Smooth muscle cell (in vitro differentiated cells): ENCODE measurements around the gene SIGLEC1. TPM values are rescaled to one million over a fixed set of nuclear protein-coding genes. Genes with fewer than 3 reads are reported as not detected.

Source experiments
- DNase-seq: peaks from one replicate; lab custom pipeline; 2025; ENCODE audit not compliant: unreplicated experiment; lab: John Stamatoyannopoulos, UW
- H2AFZ ChIP-seq: fragments of 200-600 bp; sonication (generic); 2 replicates; pipeline ENCODE4 v1.6.0; 2016; ENCODE audit warnings: antibody characterized with exemption, low read depth, mild to moderate bottlenecking
- H3F3A ChIP-seq: fragments of 200-600 bp; sonication (generic); 2 replicates; pipeline ENCODE4 v1.6.0; 2017; ENCODE audit warnings: antibody characterized with exemption, low read depth
- H3K27ac ChIP-seq: fragments of 200-600 bp; sonication (generic); 2 replicates; pipeline ENCODE4 v1.5.1; 2016; ENCODE audit warnings: low read depth, mild to moderate bottlenecking
- H3K27me3 ChIP-seq: fragments of 200-600 bp; sonication (generic); 2 replicates; pipeline ENCODE4 v1.6.1; 2016; ENCODE audit warnings: low read depth, mild to moderate bottlenecking
- H3K36me3 ChIP-seq: fragments of 200-600 bp; sonication (generic); 2 replicates; pipeline ENCODE4 v1.5.1; 2016; ENCODE audit warnings: low read depth
- H3K4me1 ChIP-seq: fragments of 200-600 bp; sonication (generic); 2 replicates; pipeline ENCODE4 v1.5.1; 2016; ENCODE audit warnings: low read depth
- H3K4me2 ChIP-seq: fragments of 200-600 bp; sonication (generic); 2 replicates; pipeline ENCODE4 v1.6.0; 2016; ENCODE audit warnings: mild to moderate bottlenecking
- H3K4me3 ChIP-seq: fragments of 200-600 bp; sonication (generic); 2 replicates; pipeline ENCODE4 v1.5.1; 2016; ENCODE audit warnings: mild to moderate bottlenecking
- H3K79me2 ChIP-seq: fragments of 200-600 bp; sonication (generic); 2 replicates; pipeline ENCODE4 v1.6.0; 2016; ENCODE audit warnings: low read depth, mild to moderate bottlenecking
- H3K9ac ChIP-seq: fragments of 200-600 bp; sonication (generic); 2 replicates; pipeline ENCODE4 v1.6.0; 2016; ENCODE audit warnings: low read depth
- H3K9me3 ChIP-seq: fragments of 200-600 bp; sonication (generic); replicated peaks from 2 replicates; pipeline ENCODE4 v1.5.1; 2016; ENCODE audit warnings: low read depth
- H4K20me1 ChIP-seq: fragments of 200-600 bp; sonication (generic); 2 replicates; pipeline ENCODE4 v1.6.0; 2016; ENCODE audit warnings: low read depth
- CTCF ChIP-seq: fragments of 200-600 bp; sonication (generic); IDR thresholded peaks from 2 replicates; pipeline ENCODE4 v1.5.1; 2017; ENCODE audit warnings: borderline replicate concordance, mild to moderate bottlenecking, antibody characterized with exemption; ENCODE audit not compliant: insufficient read depth, poor library complexity, severe bottlenecking
- WGBS: methylation state at CpG from one replicate; pipeline ENCODE4 v1.1.7; 2016; ENCODE audit warnings: low lambda C conversion rate; 5-methylcytosine and 5-hydroxymethylcytosine counted together
- polyA plus RNA-seq: library from polyadenylated mRNA; unstranded; fragments of >200 nt; fragmentation: Nextera tagmentation; extraction: Ambion mirVana; gene quantifications from 2 replicates; pipeline ENCODE4 v1.2.1, GENCODE V29; 2016
- total RNA-seq: library from RNA; depleted of rRNA; stranded (reverse); fragments of >200 nt; gene quantifications from 2 replicates; pipeline ENCODE4 v1.2.3, GENCODE V29; 2014

SIGLEC1 gene
- total and polyA plus RNA-seq, 2 experiments from 2014 or later = not detected

GRCh38 chr20:3692706-3693294, 19.6 kb downstream of the SIGLEC1 start:
- H3K27me3 ChIP-seq = no peaks in the 10 kb centered on the region
- no peaks in the 10 kb centered on the region for H3K36me3 ChIP-seq
- H3F3A ChIP-seq = no peaks in the 10 kb centered on the region
- no peaks in the 10 kb centered on the region for H3K4me1 ChIP-seq
- no peak overlapping the region for H3K4me3 ChIP-seq
- 92% methylated on average over 17 of the region's 23 CpGs for WGBS
- H3K79me2 ChIP-seq = no peaks in the 10 kb centered on the region
- no peaks in the 10 kb centered on the region for H4K20me1 ChIP-seq
- H3K27ac ChIP-seq = no peak overlapping the region
- H2AFZ ChIP-seq = no peak overlapping the region
- no peak overlapping the region for H3K4me2 ChIP-seq
- no peak for TF ChIP-seq CTCF
- H3K9ac ChIP-seq = no peak overlapping the region
- no peak for DNase-seq
- no peaks in the 10 kb centered on the region for H3K9me3 ChIP-seq

- H2AFZ ChIP-seq = no peak overlapping the region
These were observed 20.5 kb downstream of the SIGLEC1 start for GRCh38 chr20:3691897-3692296.

GRCh38 chr20:3691306-3691705, 21.1 kb downstream of the SIGLEC1 start:
- WGBS = 89% methylated on average over 16 of the region's 16 CpGs
- DNase-seq = no peak
- no peak for TF ChIP-seq CTCF
- H3K79me2 ChIP-seq = no peaks in the 10 kb centered on the region
- no peak overlapping the region for H3K4me2 ChIP-seq
- H3K9me3 ChIP-seq = no peaks in the 10 kb centered on the region
- H4K20me1 ChIP-seq = no peaks in the 10 kb centered on the region
- H3K27me3 ChIP-seq = no peaks in the 10 kb centered on the region
- H3K36me3 ChIP-seq = no peaks in the 10 kb centered on the region
- H3K4me3 ChIP-seq = no peak overlapping the region
- H3K27ac ChIP-seq = no peak overlapping the region
- no peaks in the 10 kb centered on the region for H3F3A ChIP-seq
- no peaks in the 10 kb centered on the region for H3K4me1 ChIP-seq
- no peak overlapping the region for H3K9ac ChIP-seq
- H2AFZ ChIP-seq = no peak overlapping the region

More at GRCh38 chr20:3691897-3692296, 20.5 kb downstream of the SIGLEC1 start:
- no peak for DNase-seq
- Histone ChIP-seq H3F3A (no peaks in the 10 kb centered on the region), H3K27ac (no peak overlapping the region), H4K20me1 (no peaks in the 10 kb centered on the region), H3K9ac (no peak overlapping the region), H3K4me3 (no peak overlapping the region), H3K4me1 (no peaks in the 10 kb centered on the region), H3K9me3 (no peaks in the 10 kb centered on the region), H3K27me3 (no peaks in the 10 kb centered on the region), H3K36me3 (no peaks in the 10 kb centered on the region), H3K79me2 (no peaks in the 10 kb centered on the region), H3K4me2 (no peak overlapping the region)
- WGBS = 74% methylated on average over 9 of the region's 9 CpGs
- no peak for TF ChIP-seq CTCF

GRCh38 chr20:3690413-3690812, 22.0 kb downstream of the SIGLEC1 start:
- TF ChIP-seq CTCF = no peak
- H3K27me3 ChIP-seq = no peaks in the 10 kb centered on the region
- H3K36me3 ChIP-seq = no peaks in the 10 kb centered on the region
- no peaks in the 10 kb centered on the region for H3K4me1 ChIP-seq
- 95% methylated on average over 3 of the region's 3 CpGs for WGBS
- H3K4me3 ChIP-seq = no peak overlapping the region
- no peak overlapping the region for H2AFZ ChIP-seq
- H3K27ac ChIP-seq = no peak overlapping the region
- no peak for DNase-seq
- H3K79me2 ChIP-seq = no peaks in the 10 kb centered on the region
- no peaks in the 10 kb centered on the region for H3F3A ChIP-seq
- H3K9ac ChIP-seq = no peak overlapping the region
- no peaks in the 10 kb centered on the region for H3K9me3 ChIP-seq
- no peak overlapping the region for H3K4me2 ChIP-seq
- H4K20me1 ChIP-seq = no peaks in the 10 kb centered on the region
